A549 (cell line): ENCODE data around the gene NRN1. TPM values are rescaled to one million over a fixed set of nuclear protein-coding genes. Genes with fewer than 3 reads are reported as not detected.
"Not testable (repeated sequence)": the region's sequence is repeated elsewhere in the genome, so short reads cannot be mapped to it uniquely, and the experiment has no call there.

Experiments
- ATAC-seq, 2 experiments: fragments of 200-7000 bp in 1 of 2; fragments of >200 bp in 1 of 2; cut with Nextera tagmentation in 1 of 2; cut with Tn5 transposase in 1 of 2; 3 replicates each; pipeline versions ENCODE4 v1.8.0 to v1.9.1; 2018 to 2020; ENCODE audit warnings: mild to moderate bottlenecking in 1 of 2, moderate library complexity in 1 of 2
- CTCF ChIA-PET: fragments of 300-600 bp; sonication (Branson Sonifier 250); formaldehyde crosslinking; extraction: SDS; loops from one replicate; lab custom pipeline; 2021; ENCODE audit warnings: antibody characterized with exemption, inconsistent platforms; lab: Yijun Ruan, JAX
- POLR2A ChIA-PET: fragments of 350-600 bp; formaldehyde crosslinking; extraction: SDS; loops from one replicate; lab custom pipeline; 2021; ENCODE audit warnings: antibody characterized with exemption, inconsistent platforms; lab: Yijun Ruan, JAX
- DNase-seq, 2 experiments: peaks; one replicate each; pipeline versions ENCODE4 v3.0.0 to v3.0.0-alpha.2; 2011 to 2016; ENCODE audit warnings: low read depth in 1 of 2, low spot score in 1 of 2
- FAIRE-seq: peaks from 2 replicates; lab custom pipeline; 2011; peaks lifted over from hg19 to GRCh38; lab: Jason Lieb, UNC
- H3K27ac ChIP-seq, 2 experiments: fragments of >200 bp; sonication (Bioruptor Twin); formaldehyde crosslinking; 3 replicates each; pipeline ENCODE4 v1.5.1; 2016 to 2017
- H3K4me1 ChIP-seq: fragments of >200 bp; sonication (Bioruptor Twin); formaldehyde crosslinking; 3 replicates; pipeline ENCODE4 v1.6.1; 2016
- H3K4me2 ChIP-seq: fragments of >200 bp; sonication (Bioruptor Twin); formaldehyde crosslinking; 3 replicates; pipeline ENCODE4 v1.6.1; 2016
- H3K4me3 ChIP-seq: fragments of >200 bp; sonication (Bioruptor Twin); formaldehyde crosslinking; 3 replicates; pipeline ENCODE4 v1.5.1; 2016
- H3K9me3 ChIP-seq: fragments of >200 bp; sonication (Bioruptor Twin); formaldehyde crosslinking; 3 replicates; pipeline ENCODE4 v1.6.1; 2016
- BHLHE40 ChIP-seq: IDR thresholded peaks from 2 replicates; pipeline ENCODE4 v1.6.1; 2012; ENCODE audit warnings: low read depth, low read length, inconsistent platforms
- CBX2 ChIP-seq: fragments of 200-600 bp; sonication (generic); IDR thresholded peaks from 2 replicates; pipeline ENCODE4 v1.6.1; 2016; ENCODE audit warnings: low read depth, mild to moderate bottlenecking, borderline replicate concordance
- CBX8 ChIP-seq: fragments of 200-600 bp; sonication (generic); IDR thresholded peaks from 2 replicates; pipeline ENCODE4 v1.6.1; 2016
- ELK1 ChIP-seq: fragments of 150-350 bp; IDR thresholded peaks from 2 replicates; pipeline ENCODE4 v1.6.1; 2014; ENCODE audit warnings: low read depth, mild to moderate bottlenecking, low read length
- FOSL2 ChIP-seq, 2 experiments: fragments of 450-650 bp in 1 of 2; fragments of >200 bp in 1 of 2; sonication (Bioruptor Twin) in 1 of 2; formaldehyde crosslinking; IDR thresholded peaks; 2 replicates each; pipeline versions ENCODE4 v1.5.0 to v1.6.1; 2016 to 2020; ENCODE audit warnings: mild to moderate bottlenecking in 1 of 2, moderate library complexity in 1 of 2
- GATA3 ChIP-seq: IDR thresholded peaks from 2 replicates; pipeline ENCODE4 v1.6.1; 2012; ENCODE audit warnings: borderline replicate concordance
- HOXB5 ChIP-seq: fragments of 250-450 bp; sonication (Bioruptor Pico); IDR thresholded peaks from 2 replicates; pipeline ENCODE4 v1.5.0; 2020; ENCODE audit warnings: mild to moderate bottlenecking, moderate library complexity
- JUN ChIP-seq, 2 experiments: fragments of >200 bp; sonication (Bioruptor Twin); formaldehyde crosslinking; IDR thresholded peaks; 2 replicates in 1 of 2; 3 replicates in 1 of 2; pipeline ENCODE4 v1.6.1; 2016 to 2017
- JUNB ChIP-seq: fragments of >200 bp; sonication (Bioruptor Twin); formaldehyde crosslinking; IDR thresholded peaks from 2 replicates; pipeline ENCODE4 v1.6.1; 2016
- KDM1A ChIP-seq: fragments of 200-600 bp; sonication (generic); IDR thresholded peaks from 2 replicates; pipeline ENCODE4 v1.6.1; 2016; ENCODE audit warnings: low read depth, mild to moderate bottlenecking
- KDM5A ChIP-seq: fragments of 200-600 bp; sonication (generic); IDR thresholded peaks from 2 replicates; pipeline ENCODE4 v1.6.1; 2016; ENCODE audit warnings: antibody characterized with exemption, mild to moderate bottlenecking
- MAFK ChIP-seq: fragments of 450-650 bp; IDR thresholded peaks from 2 replicates; pipeline ENCODE4 v1.6.1; 2014; ENCODE audit not compliant: partially characterized antibody
- POLR2AphosphoS2 ChIP-seq: conservative IDR thresholded peaks from 2 replicates; pipeline ENCODE4 v1.6.1; 2012; ENCODE audit warnings: low read length, improper control_type of control experiment, inconsistent platforms
- RAD21 ChIP-seq, 2 experiments: fragments of >200 bp in 1 of 2; sonication (Bioruptor Twin) in 1 of 2; formaldehyde crosslinking in 1 of 2; IDR thresholded peaks in 1 of 2; conservative IDR thresholded peaks in 1 of 2; 2 replicates in 1 of 2; 3 replicates in 1 of 2; pipeline ENCODE4 v1.6.1; 2012 to 2018; ENCODE audit warnings: inconsistent platforms in 1 of 2
- RARB ChIP-seq: fragments of 250-450 bp; sonication (Bioruptor Pico); IDR thresholded peaks from 2 replicates; pipeline ENCODE4 v1.8.0; 2021; ENCODE audit warnings: mild to moderate bottlenecking, moderate library complexity
- RCOR1 ChIP-seq: fragments of 150-350 bp; IDR thresholded peaks from 2 replicates; pipeline ENCODE4 v1.6.1; 2014; ENCODE audit warnings: antibody characterized with exemption, low read length, low read depth
- RFX5 ChIP-seq: fragments of 450-650 bp; IDR thresholded peaks from 2 replicates; pipeline ENCODE4 v1.7.1; 2014; ENCODE audit warnings: antibody characterized with exemption, mild to moderate bottlenecking, moderate library complexity
- RNF2 ChIP-seq: fragments of 200-600 bp; sonication (generic); IDR thresholded peaks from 2 replicates; pipeline ENCODE4 v1.6.1; 2016; ENCODE audit warnings: low read depth, mild to moderate bottlenecking, antibody characterized with exemption, moderate library complexity, borderline replicate concordance
- SREBF2 ChIP-seq: fragments of 450-650 bp; IDR thresholded peaks from 2 replicates; pipeline ENCODE4 v1.6.1; 2014; ENCODE audit warnings: mild to moderate bottlenecking, moderate library complexity
- USF2 ChIP-seq: fragments of 450-650 bp; IDR thresholded peaks from 2 replicates; pipeline ENCODE4 v1.6.1; 2014; ENCODE audit warnings: antibody characterized with exemption
- ZC3H11A ChIP-seq: fragments of 450-650 bp; IDR thresholded peaks from 2 replicates; pipeline ENCODE4 v1.6.1; 2014; ENCODE audit warnings: antibody characterized with exemption, mild to moderate bottlenecking
- ZSCAN20 ChIP-seq: fragments of 250-450 bp; sonication (Bioruptor Pico); IDR thresholded peaks from 2 replicates; pipeline ENCODE4 v1.8.0; 2022; ENCODE audit warnings: mild to moderate bottlenecking, moderate library complexity
- WGBS: methylation state at CpG from one replicate; pipeline ENCODE4 v1.1.6; 2017; ENCODE audit errors: missing lambda C conversion rate; 5-methylcytosine and 5-hydroxymethylcytosine counted together
- polyA plus RNA-seq, 4 experiments: library from polyadenylated mRNA; depleted of rRNA in 3 of 4; stranded (reverse); fragments of >200 nt; fragmentation: RNase III in 1 of 4; extraction: RNeasy Plus Mini Kit Qiagen cat#74134 plus additional on column Dnase treatment in 1 of 4; gene quantifications; 2 replicates in 3 of 4; 3 replicates in 1 of 4; pipeline ENCODE4 v1.2.3, GENCODE V29; 2011 to 2017
- TF ChIP-seq, protein P1 (sequence below): fragments of 250-450 bp; sonication (Bioruptor Pico); IDR thresholded peaks from 2 replicates; pipeline ENCODE4 v1.5.0; 2021; ENCODE audit warnings: mild to moderate bottlenecking, moderate library complexity, borderline replicate concordance
- TF ChIP-seq, protein P2 (sequence below): fragments of >200 bp; sonication (Bioruptor Twin); formaldehyde crosslinking; IDR thresholded peaks from 2 replicates; pipeline ENCODE4 v1.6.1; 2016
- TF ChIP-seq, protein P3 (sequence below): IDR thresholded peaks from 2 replicates; pipeline ENCODE4 v1.6.1; 2012

NRN1 gene
- polyA plus RNA-seq, 2 of the 4 experiments (the other 2 are of a cell fraction) = 0.35 to 0.39 TPM

GRCh38 chr6:5968817-5969734 lies 37.6 kb downstream of the NRN1 start:
- no peak overlapping the region for H3K4me2 ChIP-seq
- FAIRE-seq (no peak), ATAC-seq (no peak), DNase-seq (no peak)
- no peaks in the 10 kb centered on the region for H3K4me1 ChIP-seq
- no peak overlapping the region for H3K4me3 ChIP-seq
- TF ChIP-seq RCOR1 = no peak
- TF ChIP-seq CBX8 = no peak
- no peak for TF ChIP-seq USF2
- TF ChIP-seq ELK1 = no peak
- TF ChIP-seq RFX5 = no peak
- no peak for TF ChIP-seq BHLHE40
- TF ChIP-seq, protein P1, sequence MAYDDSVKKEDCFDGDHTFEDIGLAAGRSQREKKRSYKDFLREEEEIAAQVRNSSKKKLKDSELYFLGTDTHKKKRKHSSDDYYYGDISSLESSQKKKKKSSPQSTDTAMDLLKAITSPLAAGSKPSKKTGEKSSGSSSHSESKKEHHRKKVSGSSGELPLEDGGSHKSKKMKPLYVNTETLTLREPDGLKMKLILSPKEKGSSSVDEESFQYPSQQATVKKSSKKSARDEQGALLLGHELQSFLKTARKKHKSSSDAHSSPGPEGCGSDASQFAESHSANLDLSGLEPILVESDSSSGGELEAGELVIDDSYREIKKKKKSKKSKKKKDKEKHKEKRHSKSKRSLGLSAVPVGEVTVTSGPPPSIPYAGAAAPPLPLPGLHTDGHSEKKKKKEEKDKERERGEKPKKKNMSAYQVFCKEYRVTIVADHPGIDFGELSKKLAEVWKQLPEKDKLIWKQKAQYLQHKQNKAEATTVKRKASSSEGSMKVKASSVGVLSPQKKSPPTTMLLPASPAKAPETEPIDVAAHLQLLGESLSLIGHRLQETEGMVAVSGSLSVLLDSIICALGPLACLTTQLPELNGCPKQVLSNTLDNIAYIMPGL (CRISPR knock-in tag) = no peak
- no peak for TF ChIP-seq ZC3H11A
- TF ChIP-seq KDM5A = no peak
- TF ChIP-seq RARB (CRISPR knock-in tag) = no peak
- TF ChIP-seq CBX2 = no peak
- TF ChIP-seq JUN (IDR thresholded peaks at IDR 0.05) = no peak
- TF ChIP-seq, protein P2, sequence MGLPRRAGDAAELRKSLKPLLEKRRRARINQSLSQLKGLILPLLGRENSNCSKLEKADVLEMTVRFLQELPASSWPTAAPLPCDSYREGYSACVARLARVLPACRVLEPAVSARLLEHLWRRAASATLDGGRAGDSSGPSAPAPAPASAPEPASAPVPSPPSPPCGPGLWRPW = no peak
- no peak for TF ChIP-seq JUNB
- TF ChIP-seq, protein P3, sequence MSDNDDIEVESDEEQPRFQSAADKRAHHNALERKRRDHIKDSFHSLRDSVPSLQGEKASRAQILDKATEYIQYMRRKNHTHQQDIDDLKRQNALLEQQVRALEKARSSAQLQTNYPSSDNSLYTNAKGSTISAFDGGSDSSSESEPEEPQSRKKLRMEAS = no peak
- TF ChIP-seq RNF2 = no peak
- TF ChIP-seq KDM1A = no peak
- no peak for TF ChIP-seq FOSL2 (IDR thresholded peaks at IDR 0.05)
- no peak for TF ChIP-seq FOSL2 (CRISPR knock-in tag; IDR thresholded peaks at IDR 0.05)
- 11% methylated on average over 9 of the region's 11 CpGs for WGBS
- no peak overlapping the region for H3K27ac ChIP-seq
- ChIA-PET POLR2A (no interaction called here), CTCF (interaction anchor here (0.6 kb wide), 2 partner anchors 427 to 504 kb away, joined by 3 to 4 read pairs; no protein-coding TSS in a partner anchor)
- H3K9me3 ChIP-seq = no peaks in the 10 kb centered on the region

DNA sequence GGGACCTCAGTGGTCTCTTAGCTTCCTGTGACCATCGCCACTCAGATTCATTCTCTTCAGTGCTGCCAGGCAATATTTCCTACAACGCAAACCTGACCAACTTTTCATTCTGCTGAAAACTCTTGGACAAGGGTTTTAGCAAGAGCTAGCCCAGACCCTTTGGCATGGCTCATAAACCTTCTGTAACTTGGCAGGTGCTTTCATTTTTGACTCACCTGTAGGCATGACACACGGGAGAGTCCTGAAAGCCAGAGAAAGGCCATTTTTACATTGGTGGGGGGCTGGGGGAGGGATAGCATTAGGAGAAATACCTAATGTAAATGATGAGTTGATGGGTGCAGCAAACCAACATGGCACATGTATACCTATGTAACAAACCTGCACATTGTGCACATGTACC lies 38.7 kb downstream of the NRN1 start:
- DNase-seq, ATAC-seq, H3K27ac ChIP-seq, H3K4me3 ChIP-seq, POLR2A ChIA-PET, H3K9me3 ChIP-seq, H3K4me1 ChIP-seq, FAIRE-seq, H3K4me2 ChIP-seq: not testable (repeated sequence)
- 47% methylated on average over 3 of the region's 3 CpGs for WGBS
- CTCF ChIA-PET = interaction anchor here (0.6 kb wide), 2 partner anchors 428 to 503 kb away, joined by 3 to 4 read pairs; no protein-coding TSS in a partner anchor

- no peak for ATAC-seq
- H3K27ac ChIP-seq = no peak overlapping the region
- H3K9me3 ChIP-seq = no peaks in the 10 kb centered on the region
- WGBS = 8% methylated on average over 1 of the region's 1 CpG
- no peaks in the 10 kb centered on the region for H3K4me1 ChIP-seq
- ChIA-PET POLR2A (no interaction called here), CTCF (no interaction called here)
- no peak overlapping the region for H3K4me2 ChIP-seq
- DNase-seq = no peak
- no peak overlapping the region for H3K4me3 ChIP-seq
- FAIRE-seq = no peak
- TF ChIP-seq SREBF2 (no peak), POLR2AphosphoS2 (no peak), ELK1 (no peak), HOXB5 (CRISPR knock-in tag) (no peak), ZSCAN20 (CRISPR knock-in tag) (no peak), RAD21 (conservative IDR thresholded peaks at IDR 0.05 in 1 of 2, IDR thresholded peaks at IDR 0.05 in 1 of 2) (no peak), MAFK (no peak), GATA3 (no peak)
- TF ChIP-seq, protein P1 (CRISPR knock-in tag) = no peak
- TF ChIP-seq, protein P2 = no peak
Measured at GRCh38 chr6:5967594-5967993, 39.1 kb downstream of the NRN1 start.
